Measurements from ENCODE around the gene ZFHX3.
"Not testable (repeated sequence)": the region's sequence is repeated elsewhere in the genome, so short reads cannot be mapped to it uniquely, and the experiment has no call there.

The ZFHX3 gene, protein sequence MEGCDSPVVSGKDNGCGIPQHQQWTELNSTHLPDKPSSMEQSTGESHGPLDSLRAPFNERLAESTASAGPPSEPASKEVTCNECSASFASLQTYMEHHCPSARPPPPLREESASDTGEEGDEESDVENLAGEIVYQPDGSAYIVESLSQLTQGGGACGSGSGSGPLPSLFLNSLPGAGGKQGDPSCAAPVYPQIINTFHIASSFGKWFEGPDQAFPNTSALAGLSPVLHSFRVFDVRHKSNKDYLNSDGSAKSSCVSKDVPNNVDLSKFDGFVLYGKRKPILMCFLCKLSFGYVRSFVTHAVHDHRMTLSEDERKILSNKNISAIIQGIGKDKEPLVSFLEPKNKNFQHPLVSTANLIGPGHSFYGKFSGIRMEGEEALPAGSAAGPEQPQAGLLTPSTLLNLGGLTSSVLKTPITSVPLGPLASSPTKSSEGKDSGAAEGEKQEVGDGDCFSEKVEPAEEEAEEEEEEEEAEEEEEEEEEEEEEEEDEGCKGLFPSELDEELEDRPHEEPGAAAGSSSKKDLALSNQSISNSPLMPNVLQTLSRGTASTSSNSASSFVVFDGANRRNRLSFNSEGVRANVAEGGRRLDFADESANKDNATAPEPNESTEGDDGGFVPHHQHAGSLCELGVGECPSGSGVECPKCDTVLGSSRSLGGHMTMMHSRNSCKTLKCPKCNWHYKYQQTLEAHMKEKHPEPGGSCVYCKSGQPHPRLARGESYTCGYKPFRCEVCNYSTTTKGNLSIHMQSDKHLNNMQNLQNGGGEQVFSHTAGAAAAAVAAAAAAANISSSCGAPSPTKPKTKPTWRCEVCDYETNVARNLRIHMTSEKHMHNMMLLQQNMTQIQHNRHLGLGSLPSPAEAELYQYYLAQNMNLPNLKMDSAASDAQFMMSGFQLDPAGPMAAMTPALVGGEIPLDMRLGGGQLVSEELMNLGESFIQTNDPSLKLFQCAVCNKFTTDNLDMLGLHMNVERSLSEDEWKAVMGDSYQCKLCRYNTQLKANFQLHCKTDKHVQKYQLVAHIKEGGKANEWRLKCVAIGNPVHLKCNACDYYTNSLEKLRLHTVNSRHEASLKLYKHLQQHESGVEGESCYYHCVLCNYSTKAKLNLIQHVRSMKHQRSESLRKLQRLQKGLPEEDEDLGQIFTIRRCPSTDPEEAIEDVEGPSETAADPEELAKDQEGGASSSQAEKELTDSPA (N-terminal part only)

DNA sequence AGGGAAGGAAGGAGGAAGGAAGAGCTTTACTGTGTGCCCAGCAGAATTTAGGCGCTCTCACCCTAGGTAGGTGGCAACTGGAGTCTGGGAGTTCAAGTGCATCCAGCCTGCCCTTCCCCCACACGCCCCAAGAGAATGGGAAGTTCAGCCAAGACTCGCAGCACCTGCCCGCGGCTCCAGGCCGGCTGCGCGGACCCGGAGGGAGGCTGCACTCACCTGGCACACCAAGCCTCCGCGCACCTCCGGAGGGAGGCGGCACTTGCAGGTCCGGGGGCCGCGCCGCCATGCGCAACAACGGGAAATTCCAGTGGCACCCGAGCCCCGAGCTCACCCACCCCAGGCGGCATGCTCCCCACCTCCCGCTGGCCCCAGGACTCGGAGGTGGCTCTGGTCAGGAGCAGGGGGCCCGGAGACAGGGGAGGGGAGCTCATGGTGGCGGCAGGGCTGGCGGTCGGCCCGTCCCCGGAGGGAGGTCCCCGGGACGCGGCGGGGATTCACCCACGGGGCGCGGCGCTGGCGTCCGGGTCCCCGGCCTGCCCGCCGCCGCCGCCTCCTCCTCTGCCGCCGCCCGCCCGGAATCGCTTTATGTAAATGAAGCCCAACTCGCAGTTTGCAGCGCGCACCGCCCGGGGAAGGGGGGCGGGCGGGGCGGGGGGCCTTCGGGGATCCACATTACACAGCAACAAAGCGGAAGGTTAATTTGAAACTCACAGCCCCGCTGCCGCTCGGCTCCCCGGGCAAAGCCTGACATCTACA is at the start of gene ZFHX3:
TSS of gene ZFHX3 (minus strand) at position 593 of the 756 bp plus-strand sequence. CDS start 87,983 bp downstream, outside the sequence.
- DNase-seq, result no peak

DNA sequence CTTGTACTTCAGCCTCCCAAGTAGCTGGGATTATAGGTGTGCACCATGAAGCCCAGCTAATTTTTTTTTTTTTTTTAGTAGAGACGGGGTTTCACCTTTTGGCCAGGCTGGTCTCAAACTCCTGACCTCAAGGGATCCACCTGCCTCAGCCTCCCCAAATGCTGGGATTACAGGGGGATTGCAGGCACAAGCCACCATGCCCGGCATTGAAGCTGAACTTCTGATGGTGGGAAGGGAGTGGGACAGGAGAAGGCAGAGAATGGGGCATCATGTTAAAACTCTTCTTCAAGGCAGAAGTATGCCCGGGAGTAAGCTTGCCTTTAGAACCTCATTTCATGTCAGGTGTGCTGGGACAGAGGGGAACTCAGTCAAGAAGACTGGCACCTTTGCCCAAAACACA is 48.6 kb upstream of the ZFHX3 start:
- no peak for DNase-seq

DNA sequence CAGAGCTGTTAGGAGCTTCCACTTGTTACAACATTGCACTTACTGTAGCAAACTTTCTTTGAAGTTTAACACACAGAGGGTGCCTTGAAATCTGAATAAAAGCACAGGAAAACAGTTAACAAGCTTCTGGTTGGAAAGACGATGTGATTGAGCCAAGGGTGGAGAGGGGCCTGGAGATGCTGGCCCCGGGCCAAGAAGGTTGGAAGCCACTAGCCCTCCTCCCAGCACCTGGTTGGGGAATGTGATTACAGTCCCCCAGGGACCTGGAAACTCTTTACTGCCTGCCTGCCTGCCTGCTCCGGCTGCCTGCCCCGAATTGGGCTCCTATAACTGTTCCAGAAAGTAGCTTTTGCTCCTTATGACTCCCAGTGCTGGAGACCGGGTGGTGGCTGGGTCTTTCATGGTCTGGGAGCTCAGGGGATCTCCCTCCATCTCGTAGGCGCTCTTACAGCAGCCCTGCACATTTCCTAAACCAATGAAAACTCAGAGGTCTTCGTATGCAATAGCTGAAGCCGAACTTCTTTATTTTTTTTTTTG is 48.0 kb upstream of the ZFHX3 start:
- peak; percentile 63 for DNase-seq

GRCh38 chr16:73095142-73095820 is 47.4 kb upstream of the ZFHX3 start:
- DNase-seq, result no peak

DNA sequence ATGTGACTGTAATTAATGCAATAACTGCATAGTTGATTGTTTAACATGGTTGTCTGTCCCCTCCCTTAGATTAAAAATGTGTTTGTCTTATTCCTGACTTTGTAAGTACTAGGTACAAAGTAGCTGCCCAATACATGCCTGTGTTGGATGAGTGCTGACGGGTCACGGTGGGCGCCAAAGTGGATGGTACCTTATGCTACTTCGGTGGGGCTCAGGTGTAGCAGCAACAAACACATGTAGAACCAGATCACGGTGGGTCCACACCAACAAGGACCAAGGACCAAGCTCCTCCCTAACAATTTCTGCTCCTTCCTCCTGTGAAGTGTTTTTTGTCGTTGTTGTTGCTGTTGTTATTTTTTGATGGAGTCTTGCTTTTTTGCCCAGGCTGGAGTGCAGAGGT is 46.4 kb upstream of the ZFHX3 start:
- no peak for DNase-seq

DNA sequence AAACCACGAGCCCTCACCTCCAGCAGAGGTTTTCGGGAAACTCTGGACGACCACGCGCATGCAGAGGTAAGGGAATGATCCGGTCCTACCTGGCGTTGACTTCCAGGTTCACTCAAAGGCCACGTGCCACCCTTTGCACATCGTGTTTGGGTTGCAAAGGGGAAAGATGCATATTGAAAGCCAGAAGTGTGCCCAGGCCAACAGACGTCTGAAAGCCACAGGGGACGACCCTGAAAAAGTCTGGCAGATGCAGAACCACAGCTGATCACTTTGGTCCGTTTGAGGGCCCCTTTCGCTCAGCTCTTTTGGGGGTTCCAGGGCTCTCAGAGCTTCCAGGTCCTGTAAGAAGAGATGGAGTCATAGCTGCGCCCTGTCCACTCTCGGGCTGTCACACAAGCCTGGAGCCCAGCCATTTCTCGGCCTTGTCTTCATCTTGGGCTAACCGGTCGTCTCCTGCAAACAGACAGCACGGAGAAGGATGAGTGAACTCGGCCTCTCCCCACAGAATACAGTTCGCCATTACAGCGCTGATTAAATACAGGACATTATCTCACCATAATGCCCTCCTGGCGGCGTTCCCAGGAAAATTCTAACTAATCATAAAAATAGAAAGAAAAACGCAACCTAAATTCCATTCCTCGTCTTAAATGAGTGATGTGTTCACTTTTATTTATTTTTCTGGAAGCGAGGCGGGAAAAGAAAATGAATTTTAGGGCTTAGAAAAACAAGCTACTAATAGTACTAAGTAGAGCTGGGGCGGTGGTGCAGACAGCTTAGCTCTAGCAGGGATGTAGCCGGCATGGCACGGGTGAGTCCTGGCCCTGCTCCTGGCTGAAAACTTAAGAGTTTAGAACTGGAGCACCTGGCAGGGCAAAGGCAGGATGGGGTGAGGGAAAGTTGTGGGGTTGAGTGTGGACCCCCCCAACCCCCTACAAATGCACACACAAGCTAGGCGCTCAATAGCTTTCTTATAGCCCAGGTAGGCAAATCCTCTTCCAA is 45.5 kb upstream of the ZFHX3 start:
- DNase-seq, result peak; percentile 48

GRCh38 chr16:73092236-73092781 is 44.4 kb upstream of the ZFHX3 start:
- no peak for DNase-seq

GRCh38 chr16:73091174-73091573 is 43.2 kb upstream of the ZFHX3 start:
- DNase-seq, result peak; percentile 78

DNA sequence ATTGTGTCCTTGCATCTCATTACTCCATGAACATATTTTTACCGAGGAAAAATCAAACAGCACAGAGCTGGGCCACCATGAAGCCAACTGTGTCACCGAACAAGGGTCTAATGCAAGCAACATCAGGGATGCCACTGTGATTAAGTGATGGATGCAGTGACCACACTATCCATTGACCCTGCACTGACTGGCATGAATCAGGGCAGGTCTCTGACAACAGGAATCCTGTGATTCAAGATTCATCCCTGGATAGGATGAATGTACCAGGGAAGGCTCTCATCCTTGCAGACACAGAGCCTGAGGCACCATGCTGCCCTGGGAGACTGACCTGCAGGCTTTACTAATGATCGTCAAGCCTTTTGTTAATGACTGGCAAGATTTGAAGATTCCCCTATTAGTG is 41.5 kb upstream of the ZFHX3 start:
- no peak for DNase-seq

GRCh38 chr16:73086108-73086507 is 38.2 kb upstream of the ZFHX3 start:
- no peak for DNase-seq

DNA sequence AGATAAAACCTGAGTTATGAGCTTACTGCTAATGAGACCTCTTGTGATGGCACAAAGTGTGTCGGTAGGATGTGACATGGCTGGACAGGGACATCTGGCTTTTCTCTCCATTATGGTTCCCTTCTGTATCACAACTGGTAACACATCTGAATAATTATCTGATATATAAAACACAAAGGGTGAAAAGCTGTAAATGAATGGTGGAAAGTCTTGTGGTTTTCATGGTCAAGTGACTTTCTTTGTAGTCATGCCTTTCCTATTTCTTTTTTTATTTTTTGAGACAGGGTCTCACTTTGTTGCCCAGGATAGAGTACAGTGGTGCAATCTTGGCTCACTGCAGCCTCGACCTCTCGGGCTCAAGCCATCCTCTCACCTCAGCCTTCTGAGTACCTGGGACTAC is 35.3 kb upstream of the ZFHX3 start:
- DNase-seq, result no peak

GRCh38 chr16:73082634-73083051 is 34.7 kb upstream of the ZFHX3 start:
- not testable (repeated sequence) for DNase-seq

DNA sequence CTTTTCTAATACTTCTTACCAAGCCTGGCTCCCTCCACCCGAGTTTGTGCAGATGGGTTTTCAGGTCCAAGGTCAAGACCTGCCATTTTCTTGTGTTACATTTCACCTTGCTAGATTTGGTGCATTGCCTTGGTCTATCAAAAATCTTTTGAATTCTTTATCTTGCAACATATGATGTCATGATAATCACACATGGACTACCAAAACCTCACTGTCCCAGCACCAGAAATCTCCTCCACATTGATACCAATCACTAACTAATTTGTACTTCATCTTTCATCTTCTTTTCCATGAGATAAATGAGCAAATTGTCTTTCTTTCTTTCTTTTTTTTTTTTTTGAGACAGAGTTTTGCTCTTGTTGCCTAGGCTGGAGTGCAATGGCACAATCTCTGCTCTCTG is 33.0 kb upstream of the ZFHX3 start:
- DNase-seq, result no peak

GRCh38 chr16:73076324-73076810 is 28.4 kb upstream of the ZFHX3 start:
- DNase-seq, result no peak

- DNase-seq, result no peak
Observed at GRCh38 chr16:73074382-73074781, 26.5 kb upstream of the ZFHX3 start.

- DNase-seq, result not testable (repeated sequence)
Observed at GRCh38 chr16:73072051-73072450, 24.1 kb upstream of the ZFHX3 start.

DNA sequence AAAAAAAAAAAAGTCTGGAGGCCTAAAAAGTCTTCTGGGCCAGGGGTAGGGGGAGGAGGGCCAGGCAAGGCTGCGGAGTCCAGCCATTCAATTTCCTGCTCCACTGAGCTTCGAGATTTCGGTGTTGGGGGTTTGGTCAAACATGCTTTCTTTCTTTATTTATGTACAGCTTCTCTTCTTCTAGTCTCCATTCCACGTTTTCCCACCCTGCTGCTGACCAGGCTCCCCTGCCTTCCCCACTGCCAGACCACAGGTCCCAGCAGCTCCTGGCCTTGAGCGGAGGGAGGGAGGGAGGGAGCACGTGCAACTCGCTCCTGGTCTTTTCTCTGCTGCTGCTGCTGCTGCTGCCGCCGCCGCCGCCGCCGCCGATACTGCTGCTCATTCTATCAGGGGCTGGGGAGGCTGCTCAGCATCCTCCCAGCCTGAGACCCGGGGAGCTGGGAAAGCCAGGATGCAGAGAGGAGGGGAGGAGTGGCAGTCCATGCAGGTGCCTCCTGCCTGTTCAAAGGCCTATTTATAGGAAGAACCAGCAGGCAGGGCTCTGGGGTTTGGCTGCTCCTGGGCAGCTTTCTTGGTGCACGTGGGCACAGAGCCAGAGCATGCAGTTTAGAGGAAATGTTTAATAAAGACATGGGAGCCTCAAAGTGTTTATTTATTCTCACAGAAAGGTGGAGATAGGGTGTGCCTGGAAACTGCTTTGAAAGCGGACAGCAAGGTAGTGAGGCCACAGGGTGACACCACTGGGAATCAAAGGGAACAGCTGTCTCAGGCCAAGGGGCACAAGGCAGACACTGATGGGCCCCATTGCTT is 23.4 kb upstream of the ZFHX3 start:
- DNase-seq, result peak; percentile 70

DNA sequence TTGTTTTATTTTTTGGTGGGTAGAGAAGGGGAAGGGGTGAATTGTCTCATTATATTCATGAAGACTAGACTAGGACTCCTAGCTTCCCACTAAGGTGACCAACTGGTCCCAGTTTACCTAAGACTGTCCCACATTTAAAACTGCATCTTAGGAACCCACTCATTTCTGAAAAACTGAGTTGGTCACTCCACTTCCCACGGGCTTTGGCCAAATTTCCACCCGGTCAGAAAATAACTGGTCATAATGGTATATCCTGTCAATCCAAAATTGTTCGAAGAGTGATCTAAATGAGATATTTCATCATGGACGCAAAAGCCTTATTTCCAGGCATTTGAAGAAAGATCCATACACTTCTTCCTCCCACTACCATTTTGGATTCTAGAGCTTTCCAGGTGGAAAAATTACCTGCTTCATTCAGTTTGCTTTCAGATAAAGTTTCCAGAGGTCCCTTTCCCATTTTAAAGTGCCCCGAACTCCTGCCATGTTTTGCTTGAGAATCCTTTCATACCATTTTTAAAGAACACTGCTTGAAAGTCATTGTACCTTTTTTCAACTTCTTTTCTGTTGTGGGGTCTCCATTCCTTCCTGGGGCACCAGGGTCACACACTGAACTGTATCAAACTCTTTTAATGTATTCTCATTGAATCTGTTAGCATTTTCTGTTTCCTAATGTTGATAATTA is 21.8 kb upstream of the ZFHX3 start:
- no peak for DNase-seq
